Measurements from ENCODE around the gene CAND2.
"Not testable (repeated sequence)": the region's sequence is repeated elsewhere in the genome, so short reads cannot be mapped to it uniquely, and the experiment has no call there.

CAND2 gene

DNA sequence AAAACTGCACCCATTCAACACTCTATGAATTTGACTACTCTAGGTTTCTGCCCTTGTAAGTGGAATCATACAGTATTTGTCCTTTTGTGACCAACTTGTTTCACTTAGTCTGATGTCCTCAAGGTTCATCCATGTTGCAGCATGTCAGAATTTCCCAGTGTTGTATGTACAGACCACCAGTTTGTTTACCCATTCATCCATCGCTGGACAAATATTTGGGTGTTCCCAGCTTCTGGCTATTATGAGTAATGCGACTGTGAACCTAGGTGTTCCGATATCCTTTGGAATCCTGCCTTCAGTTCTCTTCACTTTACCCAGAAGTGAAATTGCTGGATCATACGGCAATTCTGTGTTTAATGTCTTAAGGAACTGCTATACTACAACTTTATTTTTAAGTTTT lies 32.3 kb downstream of the CAND2 start:
- in situ Hi-C loops (cut with HindIII; ENCODE audit: low sequenced_read_pairs) = loop anchor here (5.0 kb wide), 1 partner anchor 39 kb away; no protein-coding TSS in a partner anchor

DNA sequence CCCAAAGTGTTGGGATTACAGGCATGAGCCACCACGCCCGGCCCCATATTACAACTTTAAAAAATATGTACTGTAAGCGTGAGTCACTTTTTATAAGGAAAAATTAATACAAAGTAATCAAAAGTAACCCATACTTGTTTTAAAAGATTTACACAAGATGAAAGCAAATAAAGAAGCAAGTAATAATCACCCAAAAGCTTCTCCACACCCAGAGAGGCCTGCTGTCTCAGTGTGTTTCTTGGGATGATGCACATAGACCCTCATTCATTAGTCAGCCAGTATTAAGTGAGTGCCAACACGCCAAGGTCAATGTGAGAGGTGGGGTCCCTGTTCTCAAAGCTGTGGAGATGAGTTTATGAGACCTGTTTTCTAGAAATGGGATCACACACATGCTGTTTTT lies 32.9 kb downstream of the CAND2 start:
- in situ Hi-C loops (cut with HindIII; ENCODE audit: low sequenced_read_pairs) = loop anchor here (5.0 kb wide), 1 partner anchor 38 kb away; no protein-coding TSS in a partner anchor

DNA sequence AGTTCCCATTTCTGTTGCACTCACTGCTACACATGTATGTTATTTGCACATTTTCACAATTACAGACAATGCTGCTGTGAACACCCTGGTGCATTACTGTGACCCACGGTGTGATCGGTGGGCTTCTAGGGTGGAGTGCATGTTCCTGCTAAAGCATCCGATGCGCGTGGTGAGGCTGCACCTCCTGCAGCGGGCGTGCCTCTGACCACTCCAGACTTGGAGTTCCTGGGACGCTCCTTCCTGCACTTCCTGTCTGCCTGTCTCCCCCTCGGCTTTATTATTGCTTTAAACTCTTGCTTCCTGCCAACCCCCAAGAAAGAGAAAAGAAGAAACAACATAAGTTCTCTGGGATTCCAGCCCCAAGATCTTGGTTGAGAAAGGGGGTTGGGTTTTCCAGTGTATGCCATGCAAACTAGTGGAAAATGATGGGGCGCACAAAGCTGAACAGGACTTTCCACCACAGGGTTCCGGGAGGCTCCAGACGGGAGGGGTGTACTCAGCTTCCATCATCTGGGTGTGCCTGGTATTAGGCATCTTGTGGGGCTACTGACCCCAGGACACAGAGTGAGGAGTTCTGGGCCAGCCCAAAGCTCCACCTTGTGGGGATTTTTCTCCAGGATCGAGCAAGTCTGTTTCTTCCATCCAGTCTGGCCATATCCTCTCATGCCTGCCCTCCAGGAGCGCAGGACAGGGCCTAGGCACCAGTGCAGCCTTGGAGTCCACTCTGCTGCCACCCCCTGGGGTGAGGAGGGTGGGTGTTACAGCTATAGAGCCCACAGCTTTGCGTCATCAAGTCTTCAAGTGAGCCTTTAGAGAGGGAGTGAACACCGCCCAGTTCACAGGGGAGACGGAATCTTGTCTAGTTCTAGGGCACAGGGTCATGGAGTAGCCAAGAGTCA lies 33.7 kb downstream of the CAND2 start:
- in situ Hi-C loops (cut with HindIII; ENCODE audit: low sequenced_read_pairs) = loop anchor here (5.0 kb wide), 1 partner anchor 37 kb away; no protein-coding TSS in a partner anchor

DNA sequence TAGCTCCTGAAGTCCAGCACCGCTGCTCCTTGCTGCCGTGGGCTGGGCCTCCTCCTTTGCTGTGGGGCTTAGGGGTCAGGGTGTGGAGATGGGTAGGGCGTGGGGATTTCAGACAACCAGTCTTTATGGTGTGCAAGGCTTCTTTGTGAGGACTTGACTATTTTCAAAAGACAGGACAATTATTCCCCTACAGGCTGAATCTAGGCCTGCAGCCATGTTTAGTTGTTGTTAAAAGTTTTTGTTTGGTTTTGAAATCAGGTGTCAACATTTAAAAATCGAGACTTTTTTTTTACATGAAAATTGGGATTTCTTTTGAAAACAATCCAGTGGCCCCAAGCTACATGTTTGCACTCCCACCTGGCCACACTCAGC lies 34.3 kb downstream of the CAND2 start:
- in situ Hi-C loops (cut with HindIII; ENCODE audit: low sequenced_read_pairs) = no loop called here

DNA sequence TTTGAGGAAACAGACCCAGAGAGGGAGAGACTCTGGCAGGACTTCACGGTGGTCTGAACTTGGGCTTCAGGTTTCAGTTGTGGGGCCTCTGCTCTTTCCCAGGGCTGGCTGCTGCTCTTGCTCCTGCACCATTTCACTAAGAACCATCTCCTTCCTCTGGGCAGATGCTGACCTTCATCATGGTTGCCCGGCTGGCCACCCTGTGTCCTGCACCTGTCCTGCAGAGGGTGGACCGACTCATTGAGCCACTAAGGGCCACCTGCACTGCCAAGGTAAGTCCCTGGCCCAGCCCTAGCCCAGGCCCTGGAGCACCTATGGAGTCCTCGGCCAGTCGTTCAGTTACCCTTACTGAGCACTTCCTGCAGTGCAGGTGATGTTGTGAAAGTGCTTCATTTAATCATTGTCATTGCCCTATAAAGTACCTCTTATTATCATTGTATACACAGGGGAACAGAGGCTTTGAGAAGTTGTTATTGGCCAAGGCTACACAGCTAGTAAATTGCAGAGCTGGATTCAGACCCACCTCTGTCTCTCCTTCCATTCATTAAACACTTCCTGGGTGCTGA lies 34.9 kb downstream of the CAND2 start:
- in situ Hi-C loops (cut with HindIII; ENCODE audit: low sequenced_read_pairs) = no loop called here

DNA sequence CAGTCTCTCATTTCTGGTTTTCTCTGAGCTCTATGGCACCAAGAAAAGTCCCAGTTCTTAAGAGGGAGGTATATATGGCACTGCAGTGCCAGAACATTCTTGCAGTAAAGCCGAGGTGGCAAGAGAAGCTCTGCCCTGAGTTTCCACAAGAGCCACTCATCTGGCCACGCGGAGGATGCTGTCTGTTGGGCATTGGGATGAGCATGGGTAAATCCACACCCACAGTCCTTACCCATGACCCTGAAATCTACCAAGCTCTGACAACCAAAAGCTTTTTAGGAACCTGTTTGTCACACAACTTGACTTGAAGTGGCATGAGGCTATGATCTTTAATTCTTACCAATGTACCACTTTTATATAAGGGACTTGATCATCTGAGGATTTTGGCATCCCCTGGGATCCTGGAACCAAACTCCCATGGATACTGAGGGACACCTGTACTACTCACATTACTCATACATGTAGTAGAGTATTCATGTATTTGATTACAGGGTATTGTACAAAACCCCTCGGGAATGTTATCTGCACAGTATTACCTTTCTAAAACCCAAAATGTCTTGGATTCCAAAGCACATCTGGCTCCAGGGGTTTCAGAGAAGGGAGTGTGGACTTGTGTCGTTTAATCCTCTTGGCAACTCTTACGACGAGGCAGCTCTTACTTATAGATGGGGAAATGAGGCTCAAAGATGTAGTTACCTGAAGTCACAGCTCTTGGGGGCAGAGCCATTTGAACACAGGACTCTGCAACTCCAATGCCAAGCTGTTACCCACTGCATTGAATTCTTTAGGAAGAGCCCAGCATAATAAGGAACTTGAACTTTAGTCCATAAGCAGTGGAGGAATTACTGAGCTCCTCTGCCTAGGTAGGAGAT lies 36.1 kb downstream of the CAND2 start:
- in situ Hi-C loops (cut with HindIII; ENCODE audit: low sequenced_read_pairs) = no loop called here

DNA sequence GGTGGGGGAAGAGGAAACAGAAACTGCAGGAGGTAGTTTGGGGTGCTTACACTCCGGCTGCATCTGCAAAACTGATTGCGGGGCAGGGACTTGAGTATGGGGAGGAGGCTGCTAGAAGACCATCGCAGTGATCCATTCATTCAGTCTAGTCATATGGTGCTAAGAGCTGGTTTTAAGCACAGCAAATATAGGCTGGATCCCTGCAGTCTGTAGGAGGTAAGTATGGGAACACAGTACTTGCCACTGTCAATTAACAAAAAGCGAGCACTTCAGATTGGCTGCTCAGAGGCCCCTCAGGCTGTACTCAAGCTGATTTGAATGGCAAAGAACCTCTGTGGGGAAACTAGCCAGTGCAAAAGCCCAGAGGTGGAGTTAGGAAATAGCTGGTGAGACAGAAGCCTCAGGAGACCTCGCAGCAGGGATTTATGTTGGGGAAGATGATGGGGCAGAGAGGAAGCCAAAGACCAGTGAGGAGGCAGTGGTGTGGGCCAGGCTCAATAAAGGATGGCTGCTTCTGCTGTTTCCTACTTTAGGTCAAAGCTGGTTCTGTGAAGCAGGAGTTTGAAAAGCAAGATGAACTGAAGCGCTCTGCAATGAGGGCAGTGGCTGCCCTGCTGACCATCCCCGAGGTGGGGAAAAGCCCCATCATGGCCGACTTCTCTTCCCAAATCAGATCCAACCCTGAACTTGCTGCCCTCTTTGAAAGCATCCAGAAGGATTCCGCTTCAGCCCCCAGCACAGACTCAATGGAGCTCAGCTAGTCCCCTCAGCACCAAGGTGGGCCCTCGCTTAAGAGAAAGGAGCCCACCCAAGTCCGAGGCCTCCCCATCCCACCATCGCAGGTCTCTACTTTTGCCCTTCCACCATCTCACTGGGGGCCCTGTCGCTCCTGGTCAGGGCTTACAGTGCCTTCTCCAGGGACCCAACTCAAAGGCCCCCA lies 37.0 kb downstream of the CAND2 start:
- in situ Hi-C loops (cut with HindIII; ENCODE audit: low sequenced_read_pairs) = no loop called here

DNA sequence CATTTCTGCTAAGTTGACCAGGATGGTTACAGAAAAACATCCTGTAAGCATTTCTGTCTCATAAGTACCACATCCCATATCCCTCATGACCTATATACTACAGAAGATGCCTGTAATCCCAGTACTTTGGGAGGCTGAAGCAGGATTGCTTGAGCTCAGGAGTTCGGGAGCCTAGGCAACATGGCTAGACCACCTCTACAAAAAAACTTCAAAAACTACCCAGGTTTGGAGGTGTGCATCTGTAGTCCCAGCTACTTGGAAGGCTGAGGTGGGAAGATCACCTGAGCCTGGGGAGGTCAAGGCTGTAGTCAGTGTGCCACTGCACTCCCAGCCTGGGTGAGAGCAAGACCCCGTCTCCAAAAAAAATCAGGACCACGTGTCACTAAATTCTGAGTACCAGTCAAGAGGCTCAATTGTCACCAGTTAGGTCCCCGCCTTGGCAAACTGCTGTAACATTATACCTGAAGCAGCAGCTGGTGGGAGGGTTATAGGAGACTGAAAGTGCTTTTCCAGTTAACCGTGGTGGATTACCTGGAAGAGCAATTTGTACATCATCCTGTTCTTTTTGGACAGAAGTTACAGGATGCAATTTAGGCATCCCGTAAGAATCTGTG lies 38.7 kb downstream of the CAND2 start:
- in situ Hi-C loops (cut with HindIII; ENCODE audit: low sequenced_read_pairs) = no loop called here

DNA sequence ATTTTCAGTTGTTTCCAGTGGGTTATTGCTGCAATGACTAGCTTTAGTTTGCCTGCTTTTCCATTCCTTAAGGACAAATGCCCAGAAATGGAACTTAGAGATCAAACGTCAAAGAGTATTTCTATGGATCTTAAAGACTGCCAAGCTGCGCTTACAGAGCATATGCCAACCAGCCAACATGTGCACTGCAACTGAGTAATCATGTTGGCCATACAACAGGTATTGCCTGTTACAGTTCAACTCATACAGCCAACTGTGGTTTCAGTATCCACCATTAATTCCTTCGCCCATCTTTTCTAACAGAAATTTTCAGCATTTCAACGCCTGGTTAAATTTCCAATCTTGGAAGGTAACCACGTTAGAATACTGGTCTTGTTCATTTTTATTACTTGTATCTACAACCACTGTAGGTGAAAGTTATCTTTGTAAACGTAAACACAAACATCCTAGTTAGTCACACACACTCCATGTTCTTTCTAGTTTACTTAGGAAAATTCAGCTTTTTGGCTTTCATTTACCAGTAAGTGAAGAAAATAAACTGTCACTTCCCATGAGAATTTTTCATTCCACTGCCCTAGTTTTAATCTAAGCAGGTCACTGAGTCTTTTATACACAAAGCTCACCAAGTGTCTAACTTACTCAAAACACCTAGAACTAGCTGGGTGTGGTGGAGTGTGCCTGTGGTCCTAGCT lies 41.0 kb downstream of the CAND2 start:
- in situ Hi-C loops (cut with HindIII; ENCODE audit: low sequenced_read_pairs) = no loop called here

DNA sequence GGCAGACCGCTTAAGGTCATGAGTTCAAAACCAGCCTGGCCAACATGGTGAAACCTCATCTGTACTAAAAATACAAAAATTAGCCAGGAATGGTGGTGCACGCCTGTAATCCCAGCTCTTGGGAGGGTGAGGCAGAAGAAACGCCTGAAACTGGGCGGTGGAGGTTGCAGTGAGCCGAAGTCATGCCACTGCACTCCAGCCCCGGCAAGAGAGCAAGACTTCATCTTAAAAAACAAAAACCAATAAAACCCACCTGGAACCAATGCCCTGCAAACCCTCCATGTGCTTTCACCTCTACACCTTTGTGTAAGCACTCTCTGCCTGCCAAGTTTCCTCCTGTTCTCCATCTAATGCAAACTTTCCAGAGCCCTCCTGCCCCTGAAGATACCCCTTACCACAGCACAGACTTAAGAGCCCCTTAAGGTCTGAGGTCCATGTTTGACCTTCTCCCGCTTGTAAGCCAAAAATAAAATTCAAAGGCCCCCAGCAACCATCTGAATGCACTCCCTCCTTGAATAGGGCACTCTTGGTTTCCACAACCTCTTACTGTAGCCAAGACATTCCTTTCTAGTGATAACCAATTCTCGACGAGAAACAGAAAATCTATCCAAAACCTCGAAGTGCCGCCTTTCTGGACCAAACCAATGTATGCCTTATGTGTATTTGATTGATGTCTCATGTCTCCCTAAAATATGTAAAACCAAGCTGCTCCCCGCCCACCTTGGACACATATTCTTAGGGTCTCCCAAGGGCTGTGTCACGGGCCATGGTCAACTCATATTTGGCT lies 41.9 kb downstream of the CAND2 start:
- in situ Hi-C loops (cut with HindIII; ENCODE audit: low sequenced_read_pairs) = no loop called here

DNA sequence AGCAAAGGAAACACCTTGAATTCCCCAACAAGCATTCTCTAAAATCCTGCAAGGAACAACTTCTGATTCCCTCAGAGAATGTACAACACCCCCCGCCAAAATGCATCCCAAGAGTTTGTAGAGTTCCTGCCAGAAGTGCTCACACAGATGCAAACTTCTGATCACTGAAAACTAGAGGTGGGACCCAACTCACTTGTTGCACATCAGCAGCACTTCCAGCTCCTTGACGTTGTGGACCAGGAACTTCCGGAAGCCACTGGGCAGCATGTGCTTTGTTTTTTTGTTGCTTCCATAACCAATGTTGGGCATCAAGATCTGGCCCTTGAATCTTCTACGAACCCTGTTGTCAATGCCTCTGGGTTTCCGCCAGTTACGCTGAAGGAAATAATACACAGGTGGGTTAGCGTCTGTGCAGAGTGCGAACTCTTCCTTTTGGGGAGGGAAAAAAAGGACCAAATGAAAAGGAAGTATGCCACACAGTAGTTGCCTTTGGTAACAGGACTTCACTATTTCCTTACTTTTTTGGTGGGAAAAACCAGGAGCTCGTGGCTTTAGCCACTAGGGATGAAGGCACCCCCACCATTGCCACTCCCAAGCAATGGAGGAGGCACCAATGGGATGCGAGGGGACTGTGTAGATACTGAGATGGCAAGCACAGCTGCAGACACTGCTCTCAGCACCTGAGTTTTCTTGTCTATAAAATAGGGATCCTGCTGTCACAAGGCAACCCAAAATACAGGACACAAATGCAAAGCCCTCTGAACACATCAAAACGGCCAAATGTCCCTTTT lies 42.9 kb downstream of the CAND2 start:
- in situ Hi-C loops (cut with HindIII; ENCODE audit: low sequenced_read_pairs) = no loop called here

DNA sequence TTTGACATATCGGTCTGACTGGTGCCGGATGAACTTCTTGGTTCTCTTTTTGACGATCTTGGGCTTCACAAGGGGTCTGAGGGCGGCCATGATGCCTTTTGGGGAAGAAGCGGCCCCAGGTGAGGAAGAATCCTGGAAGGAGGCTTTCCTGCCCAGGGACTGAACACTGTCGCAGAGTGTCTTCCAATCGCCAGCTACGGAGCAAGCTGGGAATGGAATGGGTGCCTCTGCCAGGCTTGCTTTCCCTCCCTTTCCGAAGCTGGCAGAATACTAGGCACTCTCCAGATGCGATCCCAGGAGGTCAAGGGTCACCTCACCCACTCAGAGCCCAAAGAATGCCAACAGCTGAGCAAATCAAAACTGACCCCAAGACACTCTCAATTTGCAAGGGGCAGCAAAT lies 43.7 kb downstream of the CAND2 start:
- in situ Hi-C loops (cut with HindIII; ENCODE audit: low sequenced_read_pairs) = not testable (repeated sequence)

DNA sequence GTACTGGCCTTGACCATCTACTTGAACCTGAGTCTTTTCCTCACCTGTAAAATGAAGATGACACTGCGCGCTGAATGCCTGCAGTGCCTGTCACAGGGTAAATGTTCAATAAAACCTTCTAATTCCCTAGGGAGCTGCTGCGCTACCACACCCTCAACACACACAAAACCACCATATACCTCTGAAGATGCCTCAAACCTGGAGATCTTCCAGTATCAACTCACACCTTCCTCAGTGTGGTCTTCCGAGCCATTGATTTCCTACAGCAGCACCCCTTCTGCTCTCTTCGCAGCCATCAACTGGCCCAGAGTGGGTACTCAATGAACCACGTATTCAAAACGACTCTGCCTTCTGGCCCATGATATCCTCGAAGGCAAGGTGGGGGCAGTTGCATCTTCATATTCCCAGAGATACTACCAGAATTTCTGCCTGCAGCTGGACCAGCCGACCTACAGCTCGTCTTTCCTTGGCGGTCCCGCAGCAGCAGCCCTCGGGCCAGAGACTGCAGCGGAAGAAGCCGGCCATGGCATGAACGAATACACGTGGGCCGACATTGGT lies 44.2 kb downstream of the CAND2 start:
- in situ Hi-C loops (cut with HindIII; ENCODE audit: low sequenced_read_pairs) = no loop called here

DNA sequence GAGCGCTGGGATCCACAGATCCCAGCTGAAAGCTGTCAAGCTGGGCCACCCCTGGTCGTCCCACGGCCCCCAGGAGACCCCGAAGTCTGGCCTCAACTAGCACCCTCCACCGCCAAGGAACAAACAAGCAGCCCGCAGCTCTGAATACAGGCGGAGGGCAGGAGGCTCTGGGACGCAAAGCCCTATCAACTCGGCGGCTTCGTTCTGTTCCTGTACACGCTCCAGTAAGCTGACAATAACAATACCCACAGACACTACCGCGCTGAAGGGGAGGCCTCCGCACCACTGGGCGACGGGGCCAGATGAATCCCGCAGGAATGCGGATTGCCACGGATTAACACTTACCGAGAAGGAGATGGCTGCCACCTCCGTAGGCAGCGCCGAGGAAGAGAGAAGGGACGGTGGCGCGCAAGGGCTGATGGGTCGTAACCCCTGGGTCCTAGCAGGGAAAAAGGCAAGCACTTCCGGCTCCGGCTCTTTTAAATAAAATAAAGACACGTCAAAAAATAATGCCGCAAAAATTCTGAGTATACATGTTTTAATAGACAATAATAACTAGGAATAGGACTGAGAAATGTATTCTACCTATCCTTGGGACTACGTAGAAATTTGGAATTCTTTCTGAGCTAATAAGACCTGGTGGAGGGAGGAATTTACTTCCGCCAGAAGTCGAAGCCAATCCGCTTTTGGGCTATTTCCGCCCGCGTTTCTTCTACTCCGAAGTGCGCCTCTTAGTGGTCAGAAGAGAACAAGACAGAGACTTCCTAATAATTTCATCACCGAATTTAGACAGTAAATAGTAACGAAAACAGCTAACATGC lies 44.9 kb downstream of the CAND2 start, which contains the start of gene RPL32:
TSS of gene RPL32 (minus strand) at position 417 of the 821 bp plus-strand sequence. CDS start 1,328 bp downstream, outside the sequence.
- in situ Hi-C loops (cut with HindIII; ENCODE audit: low sequenced_read_pairs) = no loop called here

DNA sequence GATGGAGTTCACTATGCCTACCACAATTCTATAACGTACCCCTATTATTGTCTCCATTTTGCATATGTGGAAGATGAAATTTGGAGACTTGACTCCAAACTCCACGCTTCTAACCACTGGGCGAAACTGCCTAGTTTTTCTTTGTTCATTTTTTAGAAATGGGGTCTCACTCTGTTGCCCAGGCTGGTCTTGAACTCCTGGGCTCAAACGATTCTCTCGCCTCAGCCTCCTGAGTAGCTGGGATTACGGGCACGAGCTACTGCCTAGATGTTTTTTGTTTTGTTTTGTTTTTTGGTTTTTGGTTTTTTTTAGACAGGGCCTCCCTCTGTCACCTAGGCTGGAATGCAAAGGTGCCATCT lies 45.5 kb downstream of the CAND2 start:
- in situ Hi-C loops (cut with HindIII; ENCODE audit: low sequenced_read_pairs) = no loop called here

DNA sequence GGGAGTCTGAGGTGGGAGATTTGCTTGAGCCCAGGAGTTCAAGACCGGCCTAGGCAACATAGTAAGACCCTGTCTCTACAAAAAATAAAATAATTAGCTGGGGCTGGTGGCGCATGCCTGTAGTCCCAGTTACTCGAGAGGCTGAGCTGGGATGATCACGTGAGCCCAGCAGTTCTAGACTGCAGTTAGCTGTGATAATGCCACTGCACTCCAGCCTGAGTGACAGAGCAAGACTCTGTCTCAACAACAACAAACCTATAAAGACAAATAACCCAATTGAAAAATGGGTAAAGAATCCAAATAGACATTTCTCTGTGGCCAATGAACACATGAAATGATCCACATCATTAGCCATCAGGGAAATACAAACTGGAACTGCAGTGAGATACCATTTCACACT lies 46.0 kb downstream of the CAND2 start:
- in situ Hi-C loops (cut with HindIII; ENCODE audit: low sequenced_read_pairs) = no loop called here

DNA sequence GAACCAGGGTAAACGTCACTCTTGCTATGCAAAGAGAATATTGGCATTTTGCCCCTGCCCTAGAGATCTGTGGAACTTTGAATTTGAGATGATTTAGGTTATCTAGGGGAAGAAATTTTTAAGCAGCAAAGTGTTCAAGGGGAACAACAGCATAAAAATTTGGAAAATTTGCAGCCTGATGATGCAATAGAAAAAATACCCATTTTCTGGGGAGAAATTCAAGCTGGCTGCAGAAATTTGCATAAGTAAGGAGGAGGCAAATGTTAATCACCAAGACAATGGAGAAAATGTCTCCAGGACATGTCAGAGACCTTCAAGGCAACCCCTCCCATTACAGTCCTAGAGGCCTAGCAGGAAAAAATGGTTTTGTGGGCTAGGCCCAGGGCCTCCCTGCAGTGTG lies 49.3 kb downstream of the CAND2 start:
- in situ Hi-C loops (cut with HindIII; ENCODE audit: low sequenced_read_pairs) = no loop called here

Data from endothelial cell of hepatic sinusoid (primary cell).